Nephron (organoid): ENCODE results near the gene GNG7.

ENCODE experiments used
- H3K27ac Mint-ChIP-seq, 3 experiments: 2 replicates each; pipeline ENCODE4 v1.8.0; 2020; ENCODE audit warnings: mixed read lengths in 3 of 3, mild to moderate bottlenecking in 2 of 3, moderate library complexity in 1 of 3
- H3K27me3 Mint-ChIP-seq: 2 replicates; pipeline ENCODE4 v1.8.0; 2021; ENCODE audit warnings: low read depth, mild to moderate bottlenecking, moderate library complexity, mixed read lengths
- H3K36me3 Mint-ChIP-seq: 2 replicates; pipeline ENCODE4 v1.8.0; 2020; ENCODE audit warnings: low read depth, mixed read lengths
- H3K4me1 Mint-ChIP-seq: 2 replicates; pipeline ENCODE4 v1.8.0; 2020; ENCODE audit warnings: mixed read lengths
- H3K4me3 Mint-ChIP-seq, 3 experiments: 2 replicates each; pipeline ENCODE4 v1.8.0; 2020; ENCODE audit warnings: mild to moderate bottlenecking in 3 of 3, mixed read lengths in 3 of 3, moderate library complexity in 2 of 3
- H3K9me3 Mint-ChIP-seq: 2 replicates; pipeline ENCODE4 v1.8.0; 2020; ENCODE audit warnings: mixed read lengths
- CTCF ChIP-seq, 3 experiments: fragments of 200-600 bp; sonication (generic); IDR thresholded peaks; one replicate each; pipeline ENCODE4 v1.5.0; 2021; ENCODE audit warnings: antibody characterized with exemption in 3 of 3; ENCODE audit not compliant: unreplicated experiment in 3 of 3

The GNG7 gene

DNA sequence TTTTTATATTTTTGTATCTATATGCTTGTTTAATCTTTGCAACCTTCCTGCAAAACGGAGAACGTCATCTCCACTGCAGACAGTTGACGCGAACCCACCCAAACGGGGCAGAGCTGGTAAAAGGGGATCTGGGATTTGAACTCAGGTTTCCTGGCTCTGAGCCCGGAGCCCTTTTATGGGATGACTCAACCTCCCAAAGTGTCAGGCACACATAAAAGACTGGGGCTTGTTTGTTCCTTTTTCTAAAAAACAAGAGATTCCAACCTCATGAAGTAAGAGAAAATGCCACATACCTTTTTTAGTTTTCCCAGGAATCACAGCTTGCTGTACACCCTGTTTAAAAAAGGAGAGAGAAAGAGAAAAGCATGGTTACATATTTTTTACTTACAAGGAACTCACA, 147.6 kb downstream of the GNG7 start:
- no peak for TF ChIP-seq CTCF (IDR thresholded peaks at IDR 0.05; ENCODE audit: unreplicated experiment in 3 of 3)
- H3K27ac Mint-ChIP-seq, result peak overlapping the region; percentile 57 to 78 (median 72)
- no peaks in the 10 kb centered on the region for H3K9me3 Mint-ChIP-seq
- H3K27me3 Mint-ChIP-seq, result peaks cover 3% of the 10 kb centered on the region
- H3K4me1 Mint-ChIP-seq, result peaks cover 24% of the 10 kb centered on the region
- H3K4me3 Mint-ChIP-seq, result no peak overlapping the region
- H3K36me3 Mint-ChIP-seq, result no peaks in the 10 kb centered on the region

DNA sequence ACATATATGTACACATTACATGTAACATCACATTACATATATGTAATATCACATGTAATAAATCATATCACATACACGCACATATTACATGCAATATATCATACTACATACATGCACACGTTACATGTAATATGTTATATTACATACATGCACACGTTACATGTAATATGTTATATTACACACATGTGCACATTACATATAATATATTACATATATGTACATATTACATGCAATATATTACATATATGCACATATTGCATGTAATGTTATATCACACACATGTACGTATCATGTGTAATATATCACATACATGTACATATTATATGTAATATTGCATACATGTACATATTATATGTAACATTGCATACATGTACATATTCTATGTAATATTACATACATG, 149.0 kb downstream of the GNG7 start:
- Mint-ChIP-seq H3K4me1 (peaks cover 24% of the 10 kb centered on the region), H3K27me3 (peaks cover 3% of the 10 kb centered on the region), H3K4me3 (no peak overlapping the region), H3K27ac (no peak overlapping the region), H3K9me3 (no peaks in the 10 kb centered on the region), H3K36me3 (no peaks in the 10 kb centered on the region)
- no peak for TF ChIP-seq CTCF (IDR thresholded peaks at IDR 0.05; ENCODE audit: unreplicated experiment in 3 of 3)

DNA sequence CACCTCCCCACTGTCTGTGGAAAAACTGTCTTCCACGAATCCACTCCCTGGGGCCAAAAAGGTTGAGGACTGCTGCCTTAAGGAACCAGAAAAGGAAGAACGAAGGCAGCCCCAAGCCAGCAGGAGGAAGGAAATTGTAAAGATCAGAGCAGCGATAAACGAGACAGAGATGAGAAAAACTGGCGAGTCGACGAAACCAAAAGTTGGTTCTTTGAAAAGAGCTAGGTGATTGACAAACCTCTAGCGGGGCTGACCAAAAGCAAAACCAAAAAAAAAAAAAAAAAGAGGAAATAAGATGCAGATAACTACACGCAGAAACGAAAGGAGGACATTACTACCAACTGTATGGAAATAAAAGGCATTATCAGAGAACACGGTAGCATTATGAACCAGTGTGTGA, 149.6 kb downstream of the GNG7 start:
- Mint-ChIP-seq H3K4me1 (peaks cover 24% of the 10 kb centered on the region), H3K9me3 (no peaks in the 10 kb centered on the region), H3K36me3 (no peaks in the 10 kb centered on the region), H3K27me3 (peaks cover 3% of the 10 kb centered on the region), H3K27ac (peak overlapping the region in 1 of 3 experiments; percentile 17), H3K4me3 (peak overlapping the region; percentile 23 to 40 (median 27))
- no peak for TF ChIP-seq CTCF (IDR thresholded peaks at IDR 0.05; ENCODE audit: unreplicated experiment in 3 of 3)

DNA sequence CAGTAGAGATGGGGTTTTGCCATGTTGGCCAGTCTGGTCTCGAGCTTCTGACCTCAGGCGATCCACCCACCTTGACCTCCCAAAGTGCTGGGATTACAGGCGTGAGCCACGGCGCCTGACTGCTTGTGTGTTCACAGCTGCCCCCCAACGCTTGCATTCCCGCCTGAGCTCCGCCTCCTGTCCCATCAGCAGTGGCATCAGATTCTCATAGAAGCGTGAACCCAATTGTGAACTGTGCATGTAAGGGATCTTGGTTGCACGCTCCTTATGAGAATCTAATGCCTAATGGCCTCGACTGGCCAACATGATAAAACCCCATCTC, 150.7 kb downstream of the GNG7 start:
- Mint-ChIP-seq H3K4me1 (peaks cover 27% of the 10 kb centered on the region), H3K9me3 (no peaks in the 10 kb centered on the region)
- TF ChIP-seq CTCF (IDR thresholded peaks at IDR 0.05; ENCODE audit: unreplicated experiment in 3 of 3), result no peak

DNA sequence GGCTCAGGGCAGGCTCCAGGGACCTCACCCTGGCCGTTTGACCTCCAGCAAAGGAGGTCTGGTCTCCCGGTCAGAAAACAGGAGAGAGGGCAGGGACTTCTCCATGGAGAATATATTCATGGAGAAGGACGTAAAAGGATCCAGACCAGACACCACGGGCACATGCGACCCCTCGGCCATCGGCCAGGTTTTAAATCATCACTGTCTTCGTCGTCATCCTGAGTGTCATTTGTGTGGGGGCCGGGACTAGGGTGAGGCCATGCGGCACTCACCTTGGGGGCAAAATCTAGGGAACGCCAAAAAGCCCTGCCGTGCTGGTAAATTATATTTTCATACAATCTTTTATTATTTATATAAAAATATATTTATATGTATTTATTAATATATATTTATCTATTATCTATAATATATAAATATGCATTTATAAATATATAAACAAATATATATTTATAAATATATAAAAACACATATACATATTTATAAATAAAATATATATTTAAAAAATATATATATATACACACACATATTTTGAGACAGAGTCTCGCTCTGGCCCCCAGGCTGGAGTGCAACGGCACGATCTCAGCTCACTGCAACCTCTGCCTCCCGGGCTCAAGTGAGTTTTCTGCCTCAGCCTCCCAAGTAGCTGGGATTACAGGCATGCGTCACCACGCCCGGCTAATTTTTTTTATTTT, 151.2 kb downstream of the GNG7 start:
- Mint-ChIP-seq H3K4me1 (peaks cover 29% of the 10 kb centered on the region), H3K27ac (peak overlapping the region in 1 of 3 experiments; percentile 59), H3K4me3 (no peak overlapping the region), H3K9me3 (no peaks in the 10 kb centered on the region), H3K27me3 (peaks cover 7% of the 10 kb centered on the region), H3K36me3 (no peaks in the 10 kb centered on the region)
- no peak for TF ChIP-seq CTCF (IDR thresholded peaks at IDR 0.05; ENCODE audit: unreplicated experiment in 3 of 3)

More for the DNA sequence above, 150.7 kb downstream of the GNG7 start:
- Mint-ChIP-seq H3K27ac (no peak overlapping the region), H3K36me3 (no peaks in the 10 kb centered on the region), H3K27me3 (peaks cover 7% of the 10 kb centered on the region), H3K4me3 (no peak overlapping the region)
